Upper lobe of left lung (tissue), 6 donors: Measurements from ENCODE around the gene PDE8A. TPM values are rescaled to one million over a fixed set of nuclear protein-coding genes. Genes with fewer than 3 reads are reported as not detected.

Experiments used
- ATAC-seq, 2 donors: fragments of 200-7000 bp; cut with Tn5 transposase; one replicate each; pipeline ENCODE4 v1.9.1; 2022; ENCODE audit warnings: mild to moderate bottlenecking in 2 of 2, moderate library complexity in 2 of 2; ENCODE audit not compliant: low FRiP score in 2 of 2
- DNase-seq, 2 donors: peaks; one replicate each; pipeline ENCODE4 v3.0.0-alpha.2; 2019 to 2020
- H3K27ac ChIP-seq, 4 donors: fragments of 200-600 bp; sonication (generic); one replicate each; pipeline ENCODE4 v1.5.1; 2016 to 2019
- H3K27me3 ChIP-seq, 4 donors: fragments of 200-600 bp; sonication (generic); one replicate each; pipeline ENCODE4 v1.5.1; 2017 to 2019
- H3K36me3 ChIP-seq, 4 donors: fragments of 200-600 bp; sonication (generic); one replicate each; pipeline ENCODE4 v1.5.1; 2016 to 2019
- H3K4me1 ChIP-seq, 4 donors: fragments of 200-600 bp; sonication (generic); one replicate each; pipeline ENCODE4 v1.5.1; 2018 to 2019
- H3K4me3 ChIP-seq, 4 donors: fragments of 200-600 bp; sonication (generic); one replicate each; pipeline ENCODE4 v1.5.1; 2017 to 2019; ENCODE audit warnings: mild to moderate bottlenecking in 2 of 4, moderate library complexity in 1 of 4
- H3K9me3 ChIP-seq, 4 donors: fragments of 200-600 bp; sonication (generic); one replicate each; pipeline ENCODE4 v1.5.1; 2018 to 2019
- CTCF ChIP-seq, 6 experiments: fragments of 450-650 bp in 4 of 6; fragments of 200-600 bp in 2 of 6; sonication (generic) in 2 of 6; IDR thresholded peaks; one replicate each; pipeline ENCODE4 v1.5.1; 2016 to 2019; ENCODE audit warnings: antibody characterized with exemption in 6 of 6
- EP300 ChIP-seq, 4 donors: sonication (generic); formaldehyde crosslinking; IDR thresholded peaks; one replicate each; pipeline ENCODE4 v1.5.1; 2017; ENCODE audit warnings: antibody characterized with exemption in 4 of 4, control low read depth in 2 of 4
- POLR2A ChIP-seq, 4 donors: fragments of 450-650 bp; IDR thresholded peaks; one replicate each; pipeline ENCODE4 v1.5.1; 2016 to 2017; ENCODE audit warnings: antibody characterized with exemption in 4 of 4, mild to moderate bottlenecking in 2 of 4
- POLR2AphosphoS5 ChIP-seq, 2 donors: sonication (generic); formaldehyde crosslinking; IDR thresholded peaks; one replicate each; pipeline ENCODE4 v1.5.1; 2017; ENCODE audit warnings: antibody characterized with exemption in 2 of 2
- WGBS, 2 donors: methylation state at CpG; one replicate each; pipeline ENCODE4 v1.1.5; 2017 to 2018; 5-methylcytosine and 5-hydroxymethylcytosine counted together
- total RNA-seq, 6 donors: library from RNA; depleted of rRNA in 4 of 6; stranded (reverse); fragments of >200 nt in 4 of 6; gene quantifications; one replicate each; pipeline versions ENCODE4 v1.1.0 to v1.2.1, GENCODE V29; 2016 to 2021
- donor health status: DM: no; HTN: no; CAD: no; lungs with moderate emphysema.
- donor health status: DM: no; HTN: yes; CAD: no; lungs with severe emphysema.

Gene PDE8A
- total RNA-seq, 6 donors from 2014 or later, result 36.5 to 66.0 (median 48.4) TPM

GRCh38 chr15:85099195-85099803 is 117.6 kb downstream of the PDE8A start:
- peaks cover 0 to 15% (median 3%) of the 10 kb centered on the region in 4 donors for H3K36me3 ChIP-seq
- H3K9me3 ChIP-seq, result no peaks in the 10 kb centered on the region
- whole genome bisulfite sequencing, 2 donors, result 93 to 94% methylated on average over 10 of the region's 10 CpGs
- H3K4me1 ChIP-seq, result peaks cover 0 to 25% (median 0%) of the 10 kb centered on the region in 4 donors
- TF ChIP-seq CTCF (IDR thresholded peaks at IDR 0.05) (no peak), POLR2A (IDR thresholded peaks at IDR 0.05) (no peak), EP300 (IDR thresholded peaks at IDR 0.05) (no peak), POLR2AphosphoS5 (IDR thresholded peaks at IDR 0.05) (no peak)
- H3K27me3 ChIP-seq, result no peaks in the 10 kb centered on the region
- no peak for DNase-seq
- no peak overlapping the region for H3K4me3 ChIP-seq
- ATAC-seq, result no peak
- H3K27ac ChIP-seq, result peak overlapping the region in 1 of 4 donors; percentile 55

GRCh38 chr15:85100186-85100937 is 118.7 kb downstream of the PDE8A start:
- DNase-seq (peak in 1 of 2 donors; percentile 94), ATAC-seq (peak; percentile 71 to 94)
- TF ChIP-seq CTCF (IDR thresholded peaks at IDR 0.05) (no peak), POLR2AphosphoS5 (IDR thresholded peaks at IDR 0.05) (peak; percentile 42 to 76), POLR2A (IDR thresholded peaks at IDR 0.05) (peak in 1 of 4 donors; percentile 20), EP300 (IDR thresholded peaks at IDR 0.05) (peak in 2 of 4 donors; percentile 57 to 89)
- Histone ChIP-seq H3K27me3 (no peaks in the 10 kb centered on the region), H3K4me1 (peaks cover 0 to 25% (median 0%) of the 10 kb centered on the region in 4 donors), H3K4me3 (no peak overlapping the region), H3K36me3 (peaks cover 0 to 11% (median 2%) of the 10 kb centered on the region in 4 donors), H3K9me3 (no peaks in the 10 kb centered on the region), H3K27ac (peak overlapping the region; percentile 68 to 82 (median 74))
- WGBS, 2 donors, result 55 to 60% methylated on average over 10 of the region's 10 CpGs

GRCh38 chr15:85104584-85104983 is 122.9 kb downstream of the PDE8A start:
- Histone ChIP-seq H3K36me3 (peaks cover 0 to 15% (median 3%) of the 10 kb centered on the region in 4 donors), H3K27ac (no peak overlapping the region), H3K4me1 (peaks cover 0 to 6% (median 0%) of the 10 kb centered on the region in 4 donors), H3K4me3 (no peak overlapping the region), H3K9me3 (no peaks in the 10 kb centered on the region), H3K27me3 (no peaks in the 10 kb centered on the region)
- ATAC-seq (no peak), DNase-seq (no peak)
- 62 to 66% methylated on average over 2 of the region's 2 CpGs for WGBS, 2 donors
- TF ChIP-seq EP300 (IDR thresholded peaks at IDR 0.05) (no peak), POLR2AphosphoS5 (IDR thresholded peaks at IDR 0.05) (no peak), POLR2A (IDR thresholded peaks at IDR 0.05) (no peak), CTCF (IDR thresholded peaks at IDR 0.05) (no peak)

GRCh38 chr15:85108136-85108535 is 126.5 kb downstream of the PDE8A start:
- Histone ChIP-seq H3K36me3 (peaks cover 0 to 7% (median 2%) of the 10 kb centered on the region in 4 donors), H3K4me3 (no peak overlapping the region), H3K9me3 (no peaks in the 10 kb centered on the region), H3K27me3 (no peaks in the 10 kb centered on the region), H3K27ac (no peak overlapping the region), H3K4me1 (no peaks in the 10 kb centered on the region)
- ATAC-seq (no peak), DNase-seq (no peak)
- TF ChIP-seq POLR2AphosphoS5 (IDR thresholded peaks at IDR 0.05) (no peak), EP300 (IDR thresholded peaks at IDR 0.05) (no peak), CTCF (IDR thresholded peaks at IDR 0.05) (no peak), POLR2A (IDR thresholded peaks at IDR 0.05) (no peak)
- 87 to 90% methylated on average over 4 of the region's 4 CpGs for WGBS, 2 donors
